ENCODE results near the gene ANKZF1.
A peak's percentile ranks its signal among the peaks of the same experiment; 100 is the strongest.
"Not testable (repeated sequence)": the region's sequence is repeated elsewhere in the genome, so short reads cannot be mapped to it uniquely, and the experiment has no call there.

Gene ANKZF1

GRCh38 chr2:219229305-219230058 is at the start of gene ANKZF1, which contains the start of gene ATG9A:
Gene ANKZF1 (plus strand): TSS chr2:219229806. CDS start chr2:219230258, 452 bp downstream.
Gene ATG9A (minus strand): TSS chr2:219229636. CDS start chr2:219228024, 1,612 bp downstream.
- DNase-seq (ENCODE audit: low read depth) = peak; percentile 99

GRCh38 chr2:219180961-219181360 is 48.6 kb upstream of the ANKZF1 start:
- no peak for DNase-seq (ENCODE audit: low read depth)

GRCh38 chr2:219181531-219181930 is 48.1 kb upstream of the ANKZF1 start:
- no peak for DNase-seq (ENCODE audit: low read depth)

- no peak for DNase-seq (ENCODE audit: low read depth)
These were observed 47.1 kb upstream of the ANKZF1 start for GRCh38 chr2:219182331-219183150.

- DNase-seq (ENCODE audit: low read depth) = no peak
These were observed 46.3 kb upstream of the ANKZF1 start for GRCh38 chr2:219183151-219183772.

- DNase-seq (ENCODE audit: low read depth) = no peak
These were observed 45.5 kb upstream of the ANKZF1 start for GRCh38 chr2:219184121-219184520.

GRCh38 chr2:219186754-219187456 is 42.7 kb upstream of the ANKZF1 start:
- DNase-seq (ENCODE audit: low read depth) = no peak

GRCh38 chr2:219197388-219197787 is 32.2 kb upstream of the ANKZF1 start:
- no peak for DNase-seq (ENCODE audit: low read depth)

- DNase-seq (ENCODE audit: low read depth) = no peak
These were observed 30.6 kb upstream of the ANKZF1 start for GRCh38 chr2:219198974-219199373.

- no peak for DNase-seq (ENCODE audit: low read depth)
These were observed 30.0 kb upstream of the ANKZF1 start for GRCh38 chr2:219199470-219200211.

GRCh38 chr2:219200502-219201326 is 28.9 kb upstream of the ANKZF1 start:
- not testable (repeated sequence) for DNase-seq (ENCODE audit: low read depth)

GRCh38 chr2:219201331-219201730 is 28.3 kb upstream of the ANKZF1 start:
- not testable (repeated sequence) for DNase-seq (ENCODE audit: low read depth)

GRCh38 chr2:219204425-219205164 is 25.0 kb upstream of the ANKZF1 start:
- no peak for DNase-seq (ENCODE audit: low read depth)

- no peak for DNase-seq (ENCODE audit: low read depth)
These were observed 24.5 kb upstream of the ANKZF1 start for GRCh38 chr2:219205165-219205538.

- no peak for DNase-seq (ENCODE audit: low read depth)
These were observed 23.7 kb upstream of the ANKZF1 start for GRCh38 chr2:219205981-219206327.

- DNase-seq (ENCODE audit: low read depth) = peak; percentile 85
These were observed 23.1 kb upstream of the ANKZF1 start, which contains the start of gene ZFAND2B for GRCh38 chr2:219206328-219207133. Gene ZFAND2B (plus strand): TSS chr2:219206782. CDS start chr2:219206988, 206 bp downstream.

GRCh38 chr2:219207134-219207883 is 22.3 kb upstream of the ANKZF1 start:
- no peak for DNase-seq (ENCODE audit: low read depth)
